Measurements from ENCODE around the gene TMEM44. TPM values are rescaled to one million over a fixed set of nuclear protein-coding genes. Genes with fewer than 3 reads are reported as not detected.

The TMEM44 gene
- total and polyA plus RNA-seq, 2 of the 4 experiments (the other 2 are of a cell fraction): 9.7 to 24.2 TPM

DNA sequence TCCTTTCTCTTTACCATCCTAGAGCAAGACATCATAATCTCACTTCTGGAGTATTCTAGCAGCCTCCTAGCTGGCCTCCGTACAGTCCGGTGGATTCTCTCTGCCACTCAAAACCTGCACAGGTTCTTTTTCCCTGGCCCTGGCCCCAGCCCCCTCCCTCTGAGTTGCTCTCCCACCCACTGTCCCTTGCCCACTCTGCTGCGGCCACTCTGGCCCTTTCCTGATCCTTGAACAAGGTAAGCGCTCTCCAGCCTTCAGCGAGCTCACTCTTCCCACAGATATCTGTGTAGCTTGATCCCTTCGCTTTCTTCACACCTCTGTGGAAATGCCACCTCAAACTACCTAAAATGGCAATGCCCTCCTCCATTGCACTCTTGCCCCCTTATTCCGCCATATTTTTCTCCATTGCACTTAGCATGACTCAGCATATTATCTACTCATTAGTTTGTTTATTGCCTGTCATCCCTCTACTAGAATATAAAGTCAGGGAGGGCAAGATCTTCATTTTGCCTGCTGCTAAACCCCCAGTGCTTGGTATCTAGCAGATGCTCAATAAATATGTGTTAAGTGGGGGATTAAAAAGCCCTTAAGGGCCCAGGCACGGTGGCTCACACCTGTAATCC is 80.8 kb downstream of the TMEM44 start:
- Histone ChIP-seq H3K4ac (ENCODE audit: low read depth, low read length) (no peak overlapping the region), H3K18ac (ENCODE audit: low read depth, low read length) (no peak overlapping the region), H2AFZ (replicated peaks; ENCODE audit: low read length, poor library complexity) (no peak overlapping the region), H3K4me3 (ENCODE audit: insufficient read depth, low read depth, low read length) (no peak overlapping the region), H2BK20ac (ENCODE audit: low read depth, low read length) (no peak overlapping the region), H4K8ac (ENCODE audit: low read depth in 2 of 2, low read length in 2 of 2) (no peak overlapping the region), H2BK15ac (ENCODE audit: low read depth, low read length) (0 out of 3 replicates have a peak overlapping the region, but pooled peaks have one; percentile 84), H3K27ac (ENCODE audit: insufficient read depth, low read length) (no peak overlapping the region), H3K4me1 (ENCODE audit: control insufficient read depth, insufficient read depth, low read length) (peaks cover 21% of the 10 kb centered on the region), H2AK5ac (ENCODE audit: low read depth, low read length) (no peak overlapping the region; the same call in none of the 2 replicates), H3K36me3 (ENCODE audit: control insufficient read depth, insufficient read depth, low read length) (no peaks in the 10 kb centered on the region), H4K20me1 (ENCODE audit: insufficient read depth, low read length) (no peaks in the 10 kb centered on the region), H2BK120ac (ENCODE audit: low read depth, low read length) (no peak overlapping the region), H4K5ac (ENCODE audit: low read depth, low read length) (no peak overlapping the region), H3K9me3 (ENCODE audit: control insufficient read depth, insufficient read depth, low read length) (no peaks in the 10 kb centered on the region), H3K4me2 (ENCODE audit: low read depth, low read length) (no peak overlapping the region), H3K9ac (ENCODE audit: low read depth, low read length) (no peak overlapping the region), H3K14ac (replicated peaks; ENCODE audit: low read depth, low read length) (peak overlapping the region; percentile 44; the same call in 1 of the 2 replicates), H4K91ac (ENCODE audit: insufficient read depth, low read depth, low read length) (no peak overlapping the region), H3K9me1 (ENCODE audit: insufficient read depth, low read length) (peaks cover 9% of the 10 kb centered on the region; the same call in 1 of the 2 replicates), H2AK9ac (replicated peaks; ENCODE audit: low read depth, low read length, poor library complexity) (no peak overlapping the region), H2BK5ac (ENCODE audit: low read depth, low read length, poor library complexity, severe bottlenecking) (no peak overlapping the region), H3K23ac (ENCODE audit: low read depth, low read length) (no peak overlapping the region), H3K79me1 (ENCODE audit: low read depth in 1 of 2, low read length in 2 of 2) (no peaks in the 10 kb centered on the region), H3K56ac (ENCODE audit: extremely low read depth, insufficient read depth, low read length) (no peak overlapping the region), H3K27me3 (ENCODE audit: control insufficient read depth, insufficient read depth, low read length) (no peaks in the 10 kb centered on the region)
- dilution Hi-C loops (cut with HindIII; ENCODE audit: low sequenced_read_pairs, unreplicated experiment): no loop called here
- CTCF ChIA-PET: no interaction called here
- in situ Hi-C loops (cut with MboI; ENCODE audit: low sequenced_read_pairs): no loop called here
- POLR2A ChIA-PET (ENCODE audit: unreplicated experiment): no interaction called here
- no TSS peak for BruUV-seq (replicated peaks)
- TF ChIP-seq MXI1 (IDR thresholded peaks at IDR 0.05; ENCODE audit: borderline replicate concordance, low read depth, low read length) (no peak), CHD1 (IDR thresholded peaks at IDR 0.05; ENCODE audit: low read depth, low read length) (no peak), NFE2L2 (IDR thresholded peaks at IDR 0.05; ENCODE audit: low read depth, low read length) (peak; percentile 98), MAFK (IDR thresholded peaks at IDR 0.05; ENCODE audit: low read depth, low read length) (peak; percentile 88), RFX5 (IDR thresholded peaks at IDR 0.05; ENCODE audit: low read depth, low read length) (no peak), RAD21 (IDR thresholded peaks at IDR 0.05; ENCODE audit: low read length) (no peak)
- TF ChIP-seq, protein P1, sequence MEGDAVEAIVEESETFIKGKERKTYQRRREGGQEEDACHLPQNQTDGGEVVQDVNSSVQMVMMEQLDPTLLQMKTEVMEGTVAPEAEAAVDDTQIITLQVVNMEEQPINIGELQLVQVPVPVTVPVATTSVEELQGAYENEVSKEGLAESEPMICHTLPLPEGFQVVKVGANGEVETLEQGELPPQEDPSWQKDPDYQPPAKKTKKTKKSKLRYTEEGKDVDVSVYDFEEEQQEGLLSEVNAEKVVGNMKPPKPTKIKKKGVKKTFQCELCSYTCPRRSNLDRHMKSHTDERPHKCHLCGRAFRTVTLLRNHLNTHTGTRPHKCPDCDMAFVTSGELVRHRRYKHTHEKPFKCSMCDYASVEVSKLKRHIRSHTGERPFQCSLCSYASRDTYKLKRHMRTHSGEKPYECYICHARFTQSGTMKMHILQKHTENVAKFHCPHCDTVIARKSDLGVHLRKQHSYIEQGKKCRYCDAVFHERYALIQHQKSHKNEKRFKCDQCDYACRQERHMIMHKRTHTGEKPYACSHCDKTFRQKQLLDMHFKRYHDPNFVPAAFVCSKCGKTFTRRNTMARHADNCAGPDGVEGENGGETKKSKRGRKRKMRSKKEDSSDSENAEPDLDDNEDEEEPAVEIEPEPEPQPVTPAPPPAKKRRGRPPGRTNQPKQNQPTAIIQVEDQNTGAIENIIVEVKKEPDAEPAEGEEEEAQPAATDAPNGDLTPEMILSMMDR (conservative IDR thresholded peaks at IDR 0.05; ENCODE audit: low read depth, low read length): no peak
- DNase-seq: no peak
- WGBS, 2 experiments (ENCODE audit: extremely low coverage in 2 of 2, insufficient read length in 1 of 2): 95% methylated on average over 6 of the region's 8 CpGs; no CpG with 5 or more reads in 1 of the 2 experiments
- no peak for ATAC-seq (ENCODE audit: low read depth)
- intact Hi-C loops (cut with micrococcal nuclease): no loop called here
